ENCODE results near the gene PRR9. TPM values are rescaled to one million over a fixed set of nuclear protein-coding genes. Genes with fewer than 3 reads are reported as not detected.

PRR9 gene
- total RNA-seq, 2 experiments from 2014 or later, result not detected

DNA sequence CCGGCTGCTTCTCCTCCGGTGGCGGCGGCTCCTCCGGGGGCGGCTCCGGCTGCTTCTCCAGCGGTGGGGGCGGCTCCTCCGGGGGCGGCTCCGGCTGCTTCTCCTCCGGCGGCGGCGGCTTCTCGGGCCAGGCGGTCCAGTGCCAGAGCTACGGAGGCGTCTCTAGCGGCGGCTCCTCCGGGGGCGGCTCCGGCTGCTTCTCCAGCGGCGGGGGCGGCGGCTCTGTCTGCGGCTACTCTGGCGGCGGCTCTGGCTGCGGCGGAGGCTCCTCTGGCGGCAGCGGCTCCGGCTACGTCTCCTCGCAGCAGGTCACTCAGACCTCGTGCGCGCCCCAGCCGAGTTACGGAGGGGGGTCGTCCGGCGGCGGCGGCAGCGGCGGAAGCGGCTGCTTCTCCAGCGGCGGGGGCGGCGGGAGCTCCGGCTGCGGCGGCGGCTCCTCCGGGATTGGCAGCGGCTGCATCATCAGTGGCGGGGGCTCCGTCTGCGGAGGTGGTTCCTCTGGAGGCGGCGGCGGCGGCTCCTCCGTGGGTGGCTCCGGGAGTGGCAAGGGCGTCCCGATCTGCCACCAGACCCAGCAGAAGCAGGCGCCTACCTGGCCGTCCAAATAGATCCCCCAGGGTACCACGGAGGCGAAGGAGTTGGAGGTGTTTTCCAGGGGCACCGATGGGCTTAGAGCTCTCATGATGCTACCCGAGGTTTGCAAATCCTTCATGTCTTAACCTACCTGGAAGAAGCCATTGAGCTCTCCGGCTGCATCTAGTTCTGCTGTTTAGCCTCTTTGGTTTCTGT lies 44.1 kb downstream of the PRR9 start:
- ATAC-seq (no peak), DNase-seq (no peak)
- CTCF ChIA-PET, result interaction anchor here (1.2 kb wide), 1 partner anchor 26 kb away, joined by 3 read pairs; no protein-coding TSS in a partner anchor

DNA sequence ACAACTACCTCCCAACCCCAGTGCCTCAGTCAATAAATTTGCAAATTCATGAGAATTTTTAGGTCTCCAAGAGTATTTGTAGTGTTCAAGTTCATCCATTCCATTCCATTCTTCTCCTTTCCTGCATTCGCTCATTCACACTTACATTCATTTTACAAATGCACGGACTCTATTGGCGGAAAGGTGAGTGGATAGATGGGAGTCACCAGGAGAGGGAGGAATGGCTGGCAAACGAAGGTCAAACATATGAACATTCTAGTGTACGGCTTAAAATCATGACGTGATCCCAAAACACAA lies 44.6 kb downstream of the PRR9 start:
- Mint-ChIP-seq H3K4me1 (peaks cover 18% of the 10 kb centered on the region), H3K27ac (no peak overlapping the region), H3K4me3 (no peak overlapping the region), H3K9me3 (ENCODE audit: low read depth) (no peaks in the 10 kb centered on the region), H3K27me3 (peaks cover 76% of the 10 kb centered on the region), H3K36me3 (no peaks in the 10 kb centered on the region)
- ATAC-seq (no peak), DNase-seq (no peak)
- CTCF ChIA-PET, result interaction anchor here (1.2 kb wide), 1 partner anchor 26 kb away, joined by 3 read pairs; no protein-coding TSS in a partner anchor

More for the DNA sequence above, 44.1 kb downstream of the PRR9 start:
- H3K4me1 Mint-ChIP-seq, result peaks cover 18% of the 10 kb centered on the region
- no peaks in the 10 kb centered on the region for H3K9me3 Mint-ChIP-seq (ENCODE audit: low read depth)
- peaks cover 70% of the 10 kb centered on the region for H3K27me3 Mint-ChIP-seq
- no peak overlapping the region for H3K27ac Mint-ChIP-seq
- no peak overlapping the region for H3K4me3 Mint-ChIP-seq
- H3K36me3 Mint-ChIP-seq, result no peaks in the 10 kb centered on the region

DNA sequence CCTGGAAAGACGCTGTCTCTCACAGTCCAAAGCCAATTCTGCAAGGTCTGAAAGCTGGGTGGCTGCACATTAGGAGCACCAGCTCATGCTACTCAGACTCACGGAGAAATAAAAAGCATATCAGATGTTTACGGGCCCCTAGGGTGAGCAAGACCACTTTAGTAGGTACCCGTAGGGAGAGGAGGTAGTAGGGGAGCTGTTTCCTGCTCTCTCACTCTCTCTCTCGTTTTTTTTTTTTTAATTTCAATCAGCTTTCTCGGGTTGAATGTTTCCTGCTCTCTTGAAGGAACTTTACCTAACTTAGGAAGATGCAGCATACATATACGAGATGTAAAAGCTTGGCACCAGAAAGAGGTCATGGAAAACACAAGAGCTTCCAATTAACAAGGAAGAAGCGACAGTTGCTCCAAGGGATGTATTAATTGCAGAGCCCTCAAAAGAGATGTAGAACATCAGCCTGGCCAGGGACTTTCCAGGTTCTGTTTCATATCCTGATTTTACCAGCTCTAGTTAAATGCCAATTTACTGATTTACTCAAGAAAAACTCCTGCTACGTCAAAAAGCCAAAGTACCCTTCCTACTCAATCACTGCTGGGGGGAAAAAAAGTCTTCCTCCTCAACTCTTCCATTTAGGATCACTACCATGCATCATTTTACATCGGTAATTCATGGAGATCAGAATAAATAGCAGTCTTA lies 45.2 kb downstream of the PRR9 start:
- no peaks in the 10 kb centered on the region for H3K9me3 Mint-ChIP-seq (ENCODE audit: low read depth)
- DNase-seq (no peak), ATAC-seq (no peak)
- H3K4me3 Mint-ChIP-seq, result no peak overlapping the region
- peaks cover 79% of the 10 kb centered on the region for H3K27me3 Mint-ChIP-seq
- no peaks in the 10 kb centered on the region for H3K36me3 Mint-ChIP-seq
- CTCF ChIA-PET, result interaction anchor here (1.2 kb wide), 1 partner anchor 25 kb away, joined by 3 read pairs; no protein-coding TSS in a partner anchor
- no peak overlapping the region for H3K27ac Mint-ChIP-seq
- peaks cover 18% of the 10 kb centered on the region for H3K4me1 Mint-ChIP-seq

DNA sequence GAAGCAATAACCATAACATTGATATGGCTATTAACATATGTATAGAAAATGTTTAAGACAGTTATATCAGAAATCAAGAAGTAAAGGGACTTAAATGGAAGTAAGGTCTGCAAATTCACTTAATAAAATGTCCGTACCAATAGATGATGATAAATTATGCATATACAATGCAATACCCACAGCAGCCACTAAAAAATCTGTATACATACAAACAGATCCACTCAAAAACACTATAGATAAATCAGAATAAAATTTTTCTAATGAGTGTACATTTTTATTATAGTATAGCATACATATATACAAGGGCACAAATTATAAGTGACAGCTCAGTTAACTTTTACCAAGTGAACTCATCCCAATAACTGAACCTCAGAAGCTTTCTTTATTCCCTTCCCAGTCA lies 48.1 kb downstream of the PRR9 start:
- Mint-ChIP-seq H3K27me3 (peaks cover 76% of the 10 kb centered on the region), H3K36me3 (no peaks in the 10 kb centered on the region), H3K4me1 (peaks cover 15% of the 10 kb centered on the region), H3K4me3 (no peak overlapping the region), H3K9me3 (ENCODE audit: low read depth) (no peaks in the 10 kb centered on the region), H3K27ac (no peak overlapping the region)
- CTCF ChIA-PET, result no interaction called here
- DNase-seq, result no peak
- no peak for ATAC-seq

Other genes with a start within 250 kb of the PRR9 start
- gene SPRR4, start 246.9 kb upstream of the PRR9 start, total RNA-seq, result not detected
- gene SPRR1A, start 233.5 kb upstream of the PRR9 start, total RNA-seq, result not detected
- gene SPRR3, start 215.8 kb upstream of the PRR9 start, total RNA-seq, result not detected
- not detected for gene SPRR1B, start 186.4 kb upstream of the PRR9 start, total RNA-seq
- gene SPRR2D, start 176.5 kb upstream of the PRR9 start, total RNA-seq, result not detected
- not detected for gene SPRR2A, start 160.1 kb upstream of the PRR9 start, total RNA-seq
- not detected for gene SPRR2B, start 146.0 kb upstream of the PRR9 start, total RNA-seq
- gene SPRR2E, start 123.1 kb upstream of the PRR9 start, total RNA-seq, result not detected
- not detected for gene SPRR2F, start 104.1 kb upstream of the PRR9 start, total RNA-seq
- gene SPRR2G, start 66.7 kb upstream of the PRR9 start, total RNA-seq, result not detected
- not detected for gene LELP1, start 14.2 kb upstream of the PRR9 start, total RNA-seq
- not detected for gene LORICRIN, start 42.1 kb downstream of the PRR9 start, total RNA-seq
- gene PGLYRP3, start 95.4 kb downstream of the PRR9 start, total RNA-seq, result not detected
- gene PGLYRP4, start 131.3 kb downstream of the PRR9 start, total RNA-seq, result not detected
- gene S100A9, start 140.3 kb downstream of the PRR9 start, total RNA-seq, result not detected
- not detected for gene S100A12, start 158.0 kb downstream of the PRR9 start, total RNA-seq
- not detected for gene S100A8, start 173.5 kb downstream of the PRR9 start, total RNA-seq
- not detected for gene S100A7A, start 198.9 kb downstream of the PRR9 start, total RNA-seq
- not detected for gene S100A7, start 243.1 kb downstream of the PRR9 start, total RNA-seq

All from activated CD8-positive, alpha-beta memory T cell treated with anti-CD3 and anti-CD28 coated beads, Interleukin-2, amount 10 ng/mL, durations not matched to agents 7 days and 5 days (primary cell).